Kidney epithelial cell (primary cell): ENCODE data around the gene SLC25A1. TPM values are rescaled to one million over a fixed set of nuclear protein-coding genes. Genes with fewer than 3 reads are reported as not detected.
"Not testable (repeated sequence)": the region's sequence is repeated elsewhere in the genome, so short reads cannot be mapped to it uniquely, and the experiment has no call there.

Experiments
- DNase-seq: peaks from one replicate; pipeline ENCODE4 v3.0.0-alpha.2; 2010; ENCODE audit warnings: low read depth
- H3K27me3 ChIP-seq: 2 replicates; pipeline ENCODE4 v1.6.0; 2011; ENCODE audit warnings: low read length; ENCODE audit not compliant: control insufficient read depth, insufficient read depth
- H3K36me3 ChIP-seq: 2 replicates; pipeline ENCODE4 v1.5.1; 2011; ENCODE audit warnings: low read length; ENCODE audit not compliant: control insufficient read depth, insufficient read depth
- H3K4me3 ChIP-seq: 2 replicates; pipeline ENCODE4 v1.5.1; 2011; ENCODE audit warnings: low read depth, mild to moderate bottlenecking, control low read depth, low read length
- CTCF ChIP-seq: IDR thresholded peaks from 2 replicates; pipeline ENCODE4 v1.5.1; 2011; ENCODE audit warnings: mild to moderate bottlenecking, moderate library complexity, low read length, control low read depth, inconsistent platforms; ENCODE audit not compliant: insufficient read depth, poor library complexity, severe bottlenecking
- total RNA-seq: library from RNA; depleted of rRNA; stranded (reverse); fragments of >200 nt; gene quantifications from 2 replicates; pipeline ENCODE4 v1.2.3, GENCODE V29; 2015

Gene SLC25A1
- total RNA-seq, 1 donor from 2014 or later = 82.7 TPM

DNA sequence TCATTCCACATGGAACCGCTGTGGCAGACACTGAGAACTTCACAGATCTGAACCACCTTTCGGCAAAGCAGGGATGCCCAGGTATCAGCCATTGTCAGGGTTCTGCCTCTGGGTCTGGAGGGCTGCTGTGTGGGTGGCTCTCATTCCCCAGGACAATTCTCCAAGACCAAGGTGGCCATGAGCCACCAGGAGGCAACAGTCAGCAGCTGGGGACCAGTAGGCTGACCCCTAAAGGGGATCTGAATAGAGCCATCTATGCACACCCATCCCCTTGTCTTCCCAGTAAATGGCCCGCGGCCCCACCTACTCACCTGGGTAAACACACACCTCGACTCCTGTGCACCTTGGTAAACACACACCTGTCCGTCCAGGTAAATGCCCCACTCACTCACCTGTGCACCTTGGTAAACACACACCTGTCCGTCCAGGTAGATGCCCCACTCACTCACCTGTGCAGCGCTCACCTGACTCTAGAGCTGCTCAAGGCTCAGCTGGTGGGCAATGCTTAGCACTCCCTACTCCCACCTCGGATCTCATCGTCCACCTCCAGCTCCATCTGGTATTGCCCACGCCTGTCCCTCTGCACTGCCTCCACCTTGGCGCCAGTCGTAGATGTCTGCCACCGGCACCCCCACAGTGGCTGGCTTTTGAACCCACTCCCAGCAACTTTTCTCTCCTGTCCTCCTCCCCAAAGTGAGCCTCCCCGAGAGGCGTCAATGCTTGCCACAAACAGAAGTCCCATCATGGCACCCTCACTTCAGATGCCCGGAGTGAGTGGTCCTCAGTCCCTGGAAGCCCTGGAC is 10.2 kb downstream of the SLC25A1 start:
- Histone ChIP-seq H3K4me3 (no peak overlapping the region), H3K27me3 (peaks cover 41% of the 10 kb centered on the region), H3K36me3 (no peaks in the 10 kb centered on the region)
- DNase-seq = no peak
- TF ChIP-seq CTCF = no peak

DNA sequence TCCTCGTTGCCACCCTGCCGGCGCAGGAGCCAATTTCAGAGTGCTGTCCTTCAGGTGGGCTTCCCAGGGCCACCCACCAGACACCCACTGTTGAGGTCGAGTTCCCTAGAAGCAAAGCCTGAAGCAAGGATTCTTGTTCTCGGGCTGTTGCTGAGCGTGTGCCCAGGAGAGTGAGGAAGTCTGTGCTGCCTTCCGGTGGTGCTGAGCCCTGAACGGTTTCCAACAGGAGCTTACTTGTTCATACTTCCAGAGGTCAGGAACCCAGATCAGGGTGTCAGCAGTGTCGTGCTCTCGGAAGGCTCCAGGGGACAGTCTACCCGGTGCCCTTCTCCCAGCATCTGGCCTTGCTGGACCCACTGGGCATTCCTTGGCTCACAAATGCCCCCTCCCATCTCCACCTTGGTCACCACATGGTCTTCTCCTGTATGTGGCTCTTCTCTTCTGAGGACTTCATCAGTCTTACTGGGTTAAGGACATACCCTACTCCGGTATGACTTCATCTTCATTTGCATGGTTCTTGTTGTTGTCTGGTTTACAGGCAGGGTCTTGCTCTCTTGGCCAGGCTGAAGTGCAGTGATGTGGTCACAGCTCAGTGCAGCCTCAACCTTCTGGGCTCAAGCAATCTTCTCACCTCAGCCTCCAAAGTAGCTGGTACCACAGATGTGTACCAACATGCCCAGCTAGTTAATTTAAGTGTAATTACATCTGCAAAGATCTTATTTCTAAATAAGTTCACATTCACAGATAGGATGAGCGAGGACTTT is 11.2 kb downstream of the SLC25A1 start:
- TF ChIP-seq CTCF = no peak
- H3K4me3 ChIP-seq = no peak overlapping the region
- H3K27me3 ChIP-seq = peaks cover 41% of the 10 kb centered on the region
- DNase-seq = no peak
- no peaks in the 10 kb centered on the region for H3K36me3 ChIP-seq

DNA sequence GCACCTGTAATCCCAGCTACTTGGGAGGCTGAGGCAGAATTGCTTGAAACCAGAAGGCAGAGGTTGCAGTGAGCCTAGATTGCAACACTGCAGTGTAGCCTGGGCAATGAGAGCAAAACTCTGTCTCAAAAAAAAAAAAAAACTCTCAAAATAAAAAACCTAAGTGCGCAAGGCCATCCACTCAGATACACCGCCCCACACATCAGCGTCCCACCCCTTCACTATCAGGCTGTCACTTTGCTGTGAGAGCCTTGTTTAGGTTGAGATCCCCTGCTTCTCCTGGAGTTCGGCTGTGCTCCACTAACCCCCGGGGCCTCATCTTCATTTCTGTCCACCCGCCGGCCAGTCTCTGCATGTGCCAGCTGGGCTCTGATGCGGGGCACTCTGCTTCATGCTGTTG is 12.1 kb downstream of the SLC25A1 start:
- Histone ChIP-seq H3K27me3 (peaks cover 44% of the 10 kb centered on the region), H3K4me3 (no peak overlapping the region), H3K36me3 (no peaks in the 10 kb centered on the region)
- DNase-seq = no peak
- TF ChIP-seq CTCF = no peak

GRCh38 chr22:19164425-19164824 is 14.1 kb downstream of the SLC25A1 start:
- peaks cover 35% of the 10 kb centered on the region for H3K27me3 ChIP-seq
- H3K4me3 ChIP-seq = no peak overlapping the region
- H3K36me3 ChIP-seq = no peaks in the 10 kb centered on the region
- no peak for DNase-seq
- no peak for TF ChIP-seq CTCF

GRCh38 chr22:19158649-19159048 is 19.9 kb downstream of the SLC25A1 start:
- H3K27me3 ChIP-seq, H3K36me3 ChIP-seq, DNase-seq, H3K4me3 ChIP-seq: not testable (repeated sequence)

- peaks cover 23% of the 10 kb centered on the region for H3K27me3 ChIP-seq
- not testable (repeated sequence) for H3K4me3 ChIP-seq, DNase-seq, H3K36me3 ChIP-seq
Observed at GRCh38 chr22:19156109-19156508, 22.4 kb downstream of the SLC25A1 start.
